Activated CD4-positive, alpha-beta T cell treated with anti-CD3 and anti-CD28 coated beads, Interleukin-2, amount 50 U/mL, for 1 hour (primary cell): Measurements from ENCODE around the gene PHACTR4.
"Not testable (repeated sequence)": the region's sequence is repeated elsewhere in the genome, so short reads cannot be mapped to it uniquely, and the experiment has no call there.

ENCODE experiments used
- DNase-seq: peaks from one replicate; pipeline ENCODE4 v3.0.0-alpha.2; 2020

The PHACTR4 gene

DNA sequence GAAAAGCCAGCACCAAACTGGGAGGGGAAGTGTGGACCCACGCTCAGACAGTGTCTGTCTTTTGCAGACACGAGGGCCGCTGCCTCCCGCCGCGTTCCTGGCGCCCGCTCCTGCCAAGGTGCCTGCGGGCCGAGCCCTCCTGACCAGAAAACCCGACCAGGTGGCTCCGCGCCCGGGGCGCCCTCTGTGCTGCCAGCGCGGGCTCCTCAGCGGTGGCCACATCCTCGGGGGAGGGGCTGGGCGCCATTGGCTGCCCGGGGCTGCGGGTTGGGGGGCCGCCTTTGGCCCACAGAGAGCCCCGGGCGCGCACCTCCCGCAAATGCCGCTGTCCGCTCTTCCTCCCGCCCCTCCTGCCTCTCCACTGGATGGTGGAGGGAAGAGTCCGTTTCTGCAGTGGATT is 160.9 kb downstream of the PHACTR4 start:
- no peak for DNase-seq

DNA sequence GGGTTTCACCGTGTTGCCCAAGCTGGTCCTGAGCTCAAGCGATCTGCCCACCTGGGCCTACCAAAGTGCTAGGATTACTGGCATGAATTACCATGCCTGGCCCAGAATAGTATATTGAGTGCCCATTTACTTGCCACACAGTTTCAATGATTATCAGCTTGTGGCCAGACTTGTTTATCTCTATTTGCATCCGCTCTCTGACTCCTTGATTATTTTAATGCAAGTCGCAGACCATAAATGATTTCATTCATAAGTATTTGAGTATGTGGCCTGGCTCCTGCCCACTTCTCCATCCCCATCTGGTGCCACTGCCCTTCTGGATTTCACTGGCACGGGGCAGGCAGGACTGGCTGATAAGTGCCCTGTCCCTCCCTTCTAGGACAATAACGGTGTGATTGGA is 165.1 kb downstream of the PHACTR4 start:
- no peak for DNase-seq

DNA sequence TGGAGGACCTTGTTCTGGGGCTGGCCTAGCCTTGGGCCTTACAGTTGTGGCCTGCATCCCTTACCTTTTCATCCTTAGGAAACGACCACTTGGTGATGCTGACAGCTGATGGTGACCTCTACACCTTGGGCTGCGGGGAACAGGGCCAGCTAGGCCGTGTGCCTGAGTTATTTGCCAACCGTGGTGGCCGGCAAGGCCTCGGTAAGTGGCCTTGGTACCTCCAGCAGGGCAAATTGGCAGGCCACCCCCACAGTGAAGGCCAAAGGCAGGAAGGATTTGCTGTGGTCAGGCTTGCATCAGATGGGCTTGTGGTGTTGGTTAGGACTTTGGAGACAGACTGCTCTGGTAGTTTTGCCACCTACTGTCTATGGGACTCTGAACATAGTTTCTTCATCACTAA is 165.6 kb downstream of the PHACTR4 start:
- no peak for DNase-seq

DNA sequence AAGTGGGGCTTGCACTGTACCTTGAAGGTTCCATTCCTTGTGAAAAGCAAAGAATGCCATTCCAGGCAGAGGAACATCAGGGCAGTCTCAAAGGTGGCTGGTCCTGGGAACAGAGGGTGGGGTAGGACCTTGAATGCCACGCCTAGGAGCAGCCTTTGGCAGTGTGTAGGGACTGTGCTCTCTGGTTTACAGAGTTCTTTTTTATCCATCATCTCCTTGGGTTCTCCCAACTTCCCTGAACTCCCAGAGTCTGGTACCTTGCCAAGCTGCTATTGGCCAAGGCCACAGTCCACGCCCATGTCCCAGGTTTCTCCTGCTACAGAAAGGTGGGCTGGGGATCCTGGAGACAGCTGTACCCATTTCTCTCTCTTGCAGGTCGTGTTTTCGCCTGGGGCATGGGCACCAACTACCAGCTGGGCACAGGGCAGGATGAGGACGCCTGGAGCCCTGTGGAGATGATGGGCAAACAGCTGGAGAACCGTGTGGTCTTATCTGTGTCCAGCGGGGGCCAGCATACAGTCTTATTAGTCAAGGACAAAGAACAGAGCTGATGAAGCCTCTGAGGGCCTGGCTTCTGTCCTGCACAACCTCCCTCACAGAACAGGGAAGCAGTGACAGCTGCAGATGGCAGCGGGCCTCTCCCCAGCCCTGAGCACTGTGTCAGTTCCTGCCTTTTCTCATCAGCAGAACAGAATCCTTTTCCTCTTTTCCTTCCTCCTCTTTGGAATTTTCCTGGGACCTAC is 168.1 kb downstream of the PHACTR4 start:
- DNase-seq, result no peak

DNA sequence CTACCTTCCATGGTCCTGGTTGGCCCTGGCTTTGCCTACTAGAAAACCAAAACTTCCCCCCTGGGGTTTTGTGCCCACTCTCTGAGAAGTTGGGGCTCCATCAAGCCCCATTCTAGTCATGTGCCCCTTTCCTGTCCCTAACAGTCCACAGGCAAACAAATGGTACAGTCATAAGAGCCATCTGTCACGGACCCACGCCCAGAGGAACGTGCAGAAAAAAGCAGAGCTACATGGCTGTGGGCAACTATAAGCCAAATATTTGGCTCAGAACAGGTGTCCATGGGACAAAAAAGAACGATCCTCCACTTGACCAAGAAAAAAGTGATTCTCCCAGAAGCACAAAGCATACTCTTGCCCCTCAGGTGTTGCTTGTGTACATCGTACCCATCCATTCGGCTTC is 168.7 kb downstream of the PHACTR4 start:
- DNase-seq, result no peak

DNA sequence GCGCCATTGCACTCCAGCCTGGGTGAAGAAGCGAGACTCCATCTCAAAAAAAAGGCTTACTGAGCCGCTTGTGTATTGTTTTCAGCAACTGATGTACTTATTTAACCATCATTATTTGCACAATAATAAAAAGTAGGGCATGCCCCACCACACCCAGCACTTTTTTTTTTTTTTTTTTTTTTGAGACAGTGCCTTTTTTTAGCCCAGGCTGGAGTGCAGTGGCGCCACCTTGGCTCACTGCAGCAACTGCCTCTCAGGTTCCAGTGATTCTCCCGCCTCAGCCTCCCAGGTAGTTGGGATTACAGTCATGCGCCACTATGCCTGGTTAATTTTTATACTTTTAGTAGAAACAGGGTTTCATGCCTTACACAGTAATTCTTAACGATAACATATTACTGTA is 171.1 kb downstream of the PHACTR4 start:
- no peak for DNase-seq

DNA sequence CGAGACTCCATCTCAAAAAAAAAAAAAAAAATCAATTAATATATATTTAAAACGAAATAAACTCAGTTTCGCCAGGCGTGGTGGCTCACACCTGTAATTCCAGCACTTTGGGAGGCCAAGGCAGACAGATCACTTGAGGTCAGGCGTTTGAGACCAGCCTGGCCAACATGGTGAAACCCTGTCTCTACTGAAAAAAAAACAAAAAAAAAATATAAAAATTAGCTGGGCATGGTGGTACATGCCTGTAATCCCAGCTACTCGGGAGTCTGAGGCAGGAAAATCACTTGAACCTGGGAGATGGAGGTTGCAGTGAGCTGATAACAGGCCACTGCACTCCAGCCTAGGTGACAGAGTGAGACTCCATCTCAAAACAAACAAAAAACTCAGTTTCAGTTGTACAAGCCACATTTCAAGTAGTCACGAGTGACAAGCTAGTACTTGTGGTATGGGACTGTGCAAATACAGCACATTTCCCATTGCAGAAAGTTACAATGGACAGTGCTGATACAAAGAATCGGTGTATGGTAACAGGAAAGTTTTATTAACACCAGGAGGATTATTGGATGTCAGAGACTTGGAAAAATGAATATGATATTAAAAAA is 172.0 kb downstream of the PHACTR4 start:
- not testable (repeated sequence) for DNase-seq

DNA sequence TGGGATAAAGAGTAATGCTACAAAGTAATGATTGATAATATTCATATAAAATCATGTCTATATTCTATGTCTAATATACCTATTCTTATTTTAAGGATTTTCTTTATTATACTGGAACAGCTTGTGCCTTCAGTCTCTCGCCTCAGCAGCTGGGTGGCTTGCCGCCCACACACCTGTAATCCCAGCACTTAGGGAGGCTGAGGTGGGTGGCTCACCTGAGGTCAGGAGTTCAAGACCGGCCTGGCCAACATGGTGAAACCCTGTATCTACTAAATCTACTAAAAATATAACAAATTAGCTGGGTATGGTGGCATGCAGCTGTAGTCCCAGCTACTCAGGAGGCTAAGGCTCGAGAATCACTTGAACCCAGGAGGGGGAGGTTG is 175.7 kb downstream of the PHACTR4 start:
- no peak for DNase-seq

DNA sequence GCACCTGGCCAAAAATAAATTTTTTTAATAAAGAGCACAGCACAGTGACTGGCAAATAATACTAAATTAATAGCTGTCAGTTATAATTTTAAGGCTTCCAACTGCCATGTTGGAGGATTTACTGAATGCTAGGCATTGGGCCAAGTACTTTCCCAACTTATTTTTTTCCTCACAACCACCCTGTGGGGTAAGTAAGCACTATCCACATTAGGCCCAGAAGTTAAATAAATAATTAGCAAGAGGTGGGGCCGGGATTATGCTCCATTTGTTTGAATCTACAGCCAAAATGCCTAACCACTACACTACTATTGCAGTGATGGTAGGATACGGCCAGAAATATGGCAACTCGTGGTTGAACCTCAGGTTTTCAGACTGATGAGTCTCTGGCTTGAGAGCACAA is 178.8 kb downstream of the PHACTR4 start:
- no peak for DNase-seq
